Esophagus squamous epithelium (tissue), 4 donors: Measurements from ENCODE around the gene CCDC136.

ENCODE experiments used
- CTCF ChIP-seq, 6 experiments: fragments of 450-650 bp in 4 of 6; fragments of 200-600 bp in 2 of 6; sonication (generic) in 2 of 6; IDR thresholded peaks; one replicate each; pipeline ENCODE4 v1.5.1; 2016 to 2019; ENCODE audit warnings: antibody characterized with exemption in 6 of 6, mild to moderate bottlenecking in 4 of 6, moderate library complexity in 4 of 6
- POLR2A ChIP-seq, 4 donors: fragments of 450-650 bp; IDR thresholded peaks; one replicate each; pipeline ENCODE4 v1.6.1; 2017; ENCODE audit warnings: antibody characterized with exemption in 4 of 4, mild to moderate bottlenecking in 4 of 4, moderate library complexity in 3 of 4

- TF ChIP-seq POLR2A (IDR thresholded peaks at IDR 0.05) (no peak), CTCF (IDR thresholded peaks at IDR 0.05) (no peak)
Measured at GRCh38 chr7:128837521-128837921, 45.8 kb downstream of the CCDC136 start.
